SK-N-SH (cell line): ENCODE data around the gene PEX16. TPM values are rescaled to one million over a fixed set of nuclear protein-coding genes. Genes with fewer than 3 reads are reported as not detected.
A peak's percentile ranks its signal among the peaks of the same experiment; 100 is the strongest.

Experiments used
- CTCF ChIA-PET: fragments of 300-600, 350-600 bp; formaldehyde crosslinking; extraction: SDS; loops from one replicate; lab custom pipeline; 2021; lab: Yijun Ruan, JAX
- POLR2A ChIA-PET: fragments of 350-600 bp; sonication (Branson Sonifier 250); formaldehyde crosslinking; extraction: SDS; loops from one replicate; lab custom pipeline; 2020; ENCODE audit warnings: antibody characterized with exemption, inconsistent platforms; lab: Yijun Ruan, JAX
- DNase-seq: peaks from one replicate; pipeline ENCODE4 v3.0.0; 2012
- H2AFZ ChIP-seq: fragments of 200-600 bp; sonication (generic); 2 replicates; pipeline ENCODE4 v1.8.1; 2016; ENCODE audit warnings: antibody characterized with exemption, mild to moderate bottlenecking, low read depth
- H3F3A ChIP-seq: fragments of 200-600 bp; sonication (generic); replicated peaks from 2 replicates; pipeline ENCODE3; 2016; ENCODE audit warnings: antibody characterized with exemption, mild to moderate bottlenecking; ENCODE audit not compliant: insufficient read depth
- H3K27ac ChIP-seq, 2 experiments: fragments of 200-500 bp in 1 of 2; fragments of 200-600 bp in 1 of 2; sonication (Bioruptor generic) in 1 of 2; sonication (generic), shearing (Covaris generic) in 1 of 2; 2 replicates each; pipeline versions ENCODE4 v1.5.1 to v1.6.1; 2014 to 2016; ENCODE audit warnings: low read depth in 2 of 2, inconsistent platforms in 1 of 2, low read length in 1 of 2, mild to moderate bottlenecking in 1 of 2, mixed read lengths in 1 of 2
- H3K27me3 ChIP-seq: fragments of 200-600 bp; sonication (generic), shearing (Covaris generic); 2 replicates; pipeline ENCODE4 v1.6.1; 2016; ENCODE audit warnings: mixed run types; ENCODE audit not compliant: insufficient read depth
- H3K36me3 ChIP-seq, 2 experiments: fragments of 200-500 bp in 1 of 2; fragments of 200-600 bp in 1 of 2; sonication (Bioruptor generic) in 1 of 2; sonication (generic) in 1 of 2; replicated peaks in 1 of 2; 2 replicates each; pipeline versions ENCODE3 to v1.5.1; 2014 to 2016; ENCODE audit warnings: low read length in 1 of 2, mild to moderate bottlenecking in 1 of 2; ENCODE audit not compliant: insufficient read depth in 2 of 2, control insufficient read depth in 1 of 2
- H3K4me1 ChIP-seq, 2 experiments: fragments of 200-500 bp in 1 of 2; fragments of 200-600 bp in 1 of 2; sonication (Bioruptor generic) in 1 of 2; sonication (generic), shearing (Covaris generic) in 1 of 2; 2 replicates each; pipeline versions ENCODE4 v1.5.1 to v1.6.1; 2014 to 2016; ENCODE audit warnings: low read depth in 1 of 2, low read length in 1 of 2, mixed run types in 1 of 2; ENCODE audit not compliant: insufficient read depth in 2 of 2, control insufficient read depth in 1 of 2
- H3K4me2 ChIP-seq: fragments of 200-600 bp; sonication (generic), shearing (Covaris generic); 2 replicates; pipeline ENCODE4 v1.6.1; 2017; ENCODE audit warnings: mixed run types
- H3K4me3 ChIP-seq, 2 experiments: fragments of 200-500 bp in 1 of 2; fragments of 200-600 bp in 1 of 2; sonication (Bioruptor generic) in 1 of 2; sonication (generic), shearing (Covaris generic) in 1 of 2; 2 replicates each; pipeline versions ENCODE4 v1.5.1 to v1.8.1; 2014 to 2016; ENCODE audit warnings: low read depth in 2 of 2, inconsistent platforms in 1 of 2, low read length in 1 of 2, mild to moderate bottlenecking in 1 of 2, mixed read lengths in 1 of 2, moderate library complexity in 1 of 2
- H3K79me2 ChIP-seq: fragments of 200-600 bp; sonication (generic); 2 replicates; pipeline ENCODE4 v1.8.1; 2017; ENCODE audit warnings: mild to moderate bottlenecking; ENCODE audit not compliant: insufficient read depth
- H3K9ac ChIP-seq: fragments of 200-600 bp; sonication (generic); 2 replicates; pipeline ENCODE4 v1.6.1; 2017; ENCODE audit warnings: mixed run types
- H3K9me2 ChIP-seq: fragments of 200-600 bp; sonication (generic); 2 replicates; pipeline ENCODE4 v1.6.1; 2017; ENCODE audit warnings: mixed run types
- H3K9me3 ChIP-seq: fragments of 200-600 bp; sonication (generic); 2 replicates; pipeline ENCODE4 v1.6.1; 2017; ENCODE audit warnings: mixed run types, mild to moderate bottlenecking, moderate library complexity
- H4K20me1 ChIP-seq: fragments of 200-600 bp; sonication (generic); 2 replicates; pipeline ENCODE4 v1.6.1; 2017; ENCODE audit warnings: mild to moderate bottlenecking, mixed run types; ENCODE audit not compliant: insufficient read depth
- ELF1 ChIP-seq: IDR thresholded peaks from 2 replicates; pipeline ENCODE4 v1.4.0; 2012
- EP300 ChIP-seq, 2 experiments: IDR thresholded peaks; 2 replicates each; pipeline versions ENCODE4 v1.4.0 to v1.6.1; 2012; ENCODE audit warnings: borderline replicate concordance in 1 of 2, low read depth in 1 of 2, low read length in 1 of 2
- EZH2phosphoT487 ChIP-seq: fragments of 200-600 bp; sonication (generic); IDR thresholded peaks from 2 replicates; pipeline ENCODE4 v1.6.1; 2017; ENCODE audit warnings: low read depth, mixed run types, mild to moderate bottlenecking, antibody characterized with exemption, moderate library complexity, borderline replicate concordance
- FOXJ3 ChIP-seq: sonication (generic); formaldehyde crosslinking; IDR thresholded peaks from 2 replicates; pipeline ENCODE4 v1.5.1; 2020; ENCODE audit warnings: mild to moderate bottlenecking, missing genetic modification reagents
- GABPA ChIP-seq: IDR thresholded peaks from 2 replicates; pipeline ENCODE4 v1.4.0; 2012; ENCODE audit warnings: low read depth, mild to moderate bottlenecking
- NFIC ChIP-seq: IDR thresholded peaks from 2 replicates; pipeline ENCODE4 v1.4.0; 2012; ENCODE audit warnings: borderline replicate concordance
- NRF1 ChIP-seq: IDR thresholded peaks from 2 replicates; pipeline ENCODE4 v1.6.1; 2012; ENCODE audit warnings: low read depth, mild to moderate bottlenecking, low read length
- PBX3 ChIP-seq: IDR thresholded peaks from 2 replicates; pipeline ENCODE4; 2012
- RAD21 ChIP-seq: IDR thresholded peaks from 2 replicates; pipeline ENCODE4 v1.6.1; 2012; ENCODE audit warnings: mild to moderate bottlenecking, low read length
- RFX5 ChIP-seq: IDR thresholded peaks from 2 replicates; pipeline ENCODE4 v1.6.1; 2012; ENCODE audit warnings: mild to moderate bottlenecking, improper control_type of control experiment, low read length
- RXRA ChIP-seq: IDR thresholded peaks from 2 replicates; pipeline ENCODE4 v1.4.0; 2012; ENCODE audit warnings: low read depth, mild to moderate bottlenecking, borderline replicate concordance
- SIN3A ChIP-seq: IDR thresholded peaks from 2 replicates; pipeline ENCODE4 v1.6.1; 2012; ENCODE audit warnings: low read depth, mild to moderate bottlenecking, low read length, moderate library complexity, borderline replicate concordance
- SMC3 ChIP-seq: IDR thresholded peaks from 2 replicates; pipeline ENCODE4 v1.6.1; 2012; ENCODE audit warnings: low read depth, low read length, improper control_type of control experiment
- TCF12 ChIP-seq: IDR thresholded peaks from 2 replicates; pipeline ENCODE4 v1.4.0; 2012
- TEAD4 ChIP-seq: IDR thresholded peaks from 2 replicates; pipeline ENCODE4 v1.4.0; 2012; ENCODE audit warnings: mild to moderate bottlenecking, borderline replicate concordance; ENCODE audit not compliant: insufficient read depth
- USF2 ChIP-seq: fragments of 150-350 bp; IDR thresholded peaks from 2 replicates; pipeline ENCODE4 v1.6.1; 2017; ENCODE audit warnings: antibody characterized with exemption, low read length, low read depth, borderline replicate concordance
- WGBS: methylation state at CpG from one replicate; pipeline ENCODE4 v1.1.6; 2017; ENCODE audit warnings: low lambda C conversion rate; 5-methylcytosine and 5-hydroxymethylcytosine counted together
- polyA plus RNA-seq, 3 experiments: library from polyadenylated mRNA; depleted of rRNA; stranded (reverse); fragments of >200 nt; gene quantifications; 2 replicates each; pipeline ENCODE4 v1.2.3, GENCODE V29; 2012

The PEX16 gene
- polyA plus RNA-seq, 1 of the 3 experiments (the other 2 are of a cell fraction) = 46.4 TPM

- TF ChIP-seq PBX3 (no peak), GABPA (no peak), EZH2phosphoT487 (no peak), ELF1 (no peak), SIN3A (no peak), RXRA (no peak)
Observed at GRCh38 chr11:45864041-45864440, 53.6 kb downstream of the PEX16 start (continued).

GRCh38 chr11:45860764-45861510, 56.7 kb downstream of the PEX16 start:
- 98% methylated on average over 7 of the region's 10 CpGs for WGBS
- H3K4me3 ChIP-seq = no peak overlapping the region
- ChIA-PET CTCF (interaction anchor here (1.0 to 8.1 kb wide), 7 partner anchors 12 to 139 kb away, joined by 3 to 118 read pairs (median 5); no protein-coding TSS in a partner anchor), POLR2A (no interaction called here)
- H3K79me2 ChIP-seq = no peaks in the 10 kb centered on the region; the same call in 1 of the 2 replicates
- 0 out of 2 replicates have a peak, but pooled peaks cover 7% of the 10 kb centered on the region for H4K20me1 ChIP-seq
- H3K9me3 ChIP-seq = no peaks in the 10 kb centered on the region
- H3K9ac ChIP-seq = no peak overlapping the region
- DNase-seq = no peak
- H3K9me2 ChIP-seq = no peaks in the 10 kb centered on the region
- H3F3A ChIP-seq = peaks cover 15% of the 10 kb centered on the region
- no peaks in the 10 kb centered on the region for H3K27me3 ChIP-seq
- H3K4me1 ChIP-seq = peaks cover 36 to 39% of the 10 kb centered on the region in 2 experiments
- H3K4me2 ChIP-seq = no peak overlapping the region
- peak overlapping the region in 1 of 2 experiments; percentile 64; a peak in 1 of 4 replicates for H3K27ac ChIP-seq
- H3K36me3 ChIP-seq = peaks cover 35 to 38% of the 10 kb centered on the region in 2 experiments
- H2AFZ ChIP-seq = no peak overlapping the region
- TF ChIP-seq RAD21 (no peak), RXRA (no peak), PBX3 (no peak), USF2 (no peak), NFIC (no peak), TCF12 (no peak), EP300 (IDR thresholded peaks at IDR 0.05; ENCODE audit: borderline replicate concordance in 1 of 2, low read depth in 1 of 2, low read length in 1 of 2) (no peak), TEAD4 (no peak), EZH2phosphoT487 (no peak), NRF1 (no peak), RFX5 (no peak), SMC3 (no peak), FOXJ3 (CRISPR knock-in tag) (no peak)
